Natural killer cell (primary cell): ENCODE data around the gene ZNF263. TPM values are rescaled to one million over a fixed set of nuclear protein-coding genes. Genes with fewer than 3 reads are reported as not detected.
A peak's percentile ranks its signal among the peaks of the same experiment; 100 is the strongest.

Experiments used
- ATAC-seq, 3 donors: fragments of 150-1000 bp in 2 of 3; fragments of 200-7000 bp in 1 of 3; cut with Tn5 transposase; 1 replicate in 1 of 3; 2 replicates in 2 of 3; pipeline ENCODE4 v1.10.0; 2021; ENCODE audit warnings: mild to moderate bottlenecking in 2 of 3, moderate library complexity in 2 of 3
- DNase-seq, 2 donors: peaks; one replicate each; pipeline versions ENCODE4 v3.0.0 to v3.0.0-alpha.2; 2013 to 2021; ENCODE audit warnings: mixed read lengths in 1 of 2
- H3K27ac ChIP-seq: one replicate; pipeline ENCODE4 v1.5.1; 2013; ENCODE audit warnings: mild to moderate bottlenecking, low read length
- H3K27me3 ChIP-seq: one replicate; pipeline ENCODE4 v1.6.1; 2013; ENCODE audit warnings: low read length; ENCODE audit not compliant: control insufficient read depth, insufficient read depth
- H3K36me3 ChIP-seq: one replicate; pipeline ENCODE4 v1.6.1; 2013; ENCODE audit warnings: low read length; ENCODE audit not compliant: control insufficient read depth, insufficient read depth
- H3K4me1 ChIP-seq: one replicate; pipeline ENCODE4 v1.6.1; 2013; ENCODE audit warnings: low read length; ENCODE audit not compliant: control insufficient read depth, insufficient read depth
- H3K4me3 ChIP-seq: one replicate; pipeline ENCODE4 v1.5.1; 2013; ENCODE audit warnings: low read length
- H3K9me3 ChIP-seq: one replicate; pipeline ENCODE4 v1.6.1; 2013; ENCODE audit warnings: low read length; ENCODE audit not compliant: control insufficient read depth, insufficient read depth
- H3K27ac Mint-ChIP-seq, 2 donors: one replicate each; pipeline ENCODE4 v1.8.0; 2022; ENCODE audit warnings: mild to moderate bottlenecking in 2 of 2, mixed read lengths in 2 of 2, moderate library complexity in 1 of 2
- H3K27me3 Mint-ChIP-seq, 2 donors: one replicate each; pipeline ENCODE4 v1.8.0; 2022; ENCODE audit warnings: low read depth in 2 of 2, mixed read lengths in 2 of 2
- H3K36me3 Mint-ChIP-seq: one replicate; pipeline ENCODE4 v1.8.0; 2022; ENCODE audit warnings: mixed read lengths
- H3K4me1 Mint-ChIP-seq, 2 donors: one replicate each; pipeline ENCODE4 v1.8.0; 2022; ENCODE audit warnings: mixed read lengths in 2 of 2
- H3K4me3 Mint-ChIP-seq: one replicate; pipeline ENCODE4 v1.8.0; 2022; ENCODE audit warnings: mild to moderate bottlenecking, moderate library complexity, mixed read lengths
- H3K9me3 Mint-ChIP-seq, 2 donors: one replicate each; pipeline ENCODE4 v1.8.0; 2022; ENCODE audit warnings: mixed read lengths in 2 of 2
- CTCF ChIP-seq: fragments of 200-600 bp; IDR thresholded peaks from one replicate; pipeline ENCODE4 v1.8.0; 2022; ENCODE audit warnings: antibody characterized with exemption
- WGBS: methylation state at CpG from one replicate; pipeline ENCODE4 v1.1.7; 2013; ENCODE audit warnings: missing lambda C conversion rate; ENCODE audit not compliant: insufficient coverage; 5-methylcytosine and 5-hydroxymethylcytosine counted together
- intact Hi-C: fragments of 100-400 bp; cut with micrococcal nuclease; formaldehyde crosslinking; loops from one replicate; pipeline ENCODE4 v1.14.2; 2022
- total RNA-seq, 4 donors: library from RNA; stranded (reverse); fragments of 120-200 nt in 1 of 4; gene quantifications; one replicate each; pipeline versions ENCODE4 v1.2.3 to v1.2.4, GENCODE V29; 2013 to 2022

ZNF263 gene
- 10 to 100 TPM; 25.7 to 38.8 (median 28.1) TPM for total RNA-seq
- 58.1 TPM for total RNA-seq (2013)

DNA sequence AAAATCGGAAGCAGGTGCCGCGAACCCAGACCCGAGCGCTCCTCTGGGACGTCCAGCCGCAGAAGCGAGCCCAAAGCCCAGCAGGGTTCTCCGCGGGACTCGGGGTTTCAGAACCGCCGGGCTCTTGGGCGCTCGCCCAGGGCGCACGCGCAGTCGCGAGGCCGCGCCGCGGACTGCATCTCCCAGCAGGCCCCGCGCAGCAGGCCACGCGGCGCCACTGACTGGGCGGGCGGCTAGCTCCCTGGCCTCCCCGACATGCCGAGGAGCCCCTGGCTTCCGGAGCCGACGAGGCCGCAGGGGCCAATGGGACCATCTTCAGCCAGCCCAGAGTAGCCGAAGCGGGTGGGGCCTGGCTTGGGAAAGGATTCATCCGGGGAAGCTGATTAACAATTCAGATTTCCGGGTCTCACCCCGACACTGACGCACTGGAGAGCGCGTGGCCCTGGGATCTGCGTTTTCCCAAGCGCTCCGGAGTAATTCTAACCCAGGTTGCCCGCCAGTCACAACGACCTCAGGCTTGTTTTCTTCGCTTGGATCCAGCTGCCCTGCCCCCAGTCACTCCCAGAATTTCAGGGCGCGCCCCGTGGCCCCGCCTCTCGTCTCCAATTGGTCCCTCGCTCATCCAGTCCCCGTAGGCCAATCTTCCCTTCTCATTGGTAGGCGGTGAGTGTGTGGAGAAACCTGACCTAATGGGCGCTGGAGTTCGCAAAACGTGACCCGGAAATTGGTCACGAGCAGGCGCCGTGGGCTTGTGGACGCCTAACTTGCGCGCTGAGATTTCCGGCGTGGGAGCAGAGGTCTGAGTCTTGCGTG is at the start of gene ZNF263:
TSS of gene ZNF263 (plus strand) at position 762 of the 813 bp plus-strand sequence. CDS start 328 bp downstream, outside the sequence.
- DNase-seq (peak; percentile 87 to 97), ATAC-seq (peak; percentile 88 to 93 (median 88))
- no peaks in the 10 kb centered on the region for H3K27me3 Mint-ChIP-seq
- intact Hi-C loops = loop anchor here (1.0 kb wide), 5 partner anchors 19 to 174 kb away; partner anchors contain the start of genes TIGD7, ZNF174, ZNF200 and ZNF75A
- H3K36me3 ChIP-seq = peaks cover 12% of the 10 kb centered on the region
- WGBS = under 1% methylated on average over 71 of the region's 72 CpGs
- H3K9me3 Mint-ChIP-seq = no peaks in the 10 kb centered on the region
- TF ChIP-seq CTCF = no peak
- H3K4me1 ChIP-seq = peaks cover 34% of the 10 kb centered on the region
- H3K27ac ChIP-seq = peak within 1 kb of the TSS; percentile 98
- H3K4me1 Mint-ChIP-seq = peaks cover 25 to 32% of the 10 kb centered on the region in 2 donors
- peak within 1 kb of the TSS; percentile 88 for H3K4me3 ChIP-seq
- peak within 1 kb of the TSS; percentile 98 for H3K4me3 Mint-ChIP-seq
- H3K27ac Mint-ChIP-seq = peak within 1 kb of the TSS; percentile 92 to 95
- H3K36me3 Mint-ChIP-seq = peaks cover 7% of the 10 kb centered on the region
- no peaks in the 10 kb centered on the region for H3K9me3 ChIP-seq
- H3K27me3 ChIP-seq = no peaks in the 10 kb centered on the region

GRCh38 chr16:3234543-3234856 is 48.8 kb upstream of the ZNF263 start:
- H3K4me1 ChIP-seq = peaks cover 18% of the 10 kb centered on the region
- DNase-seq (no peak), ATAC-seq (no peak)
- peak overlapping the region; percentile 98 for H3K27ac ChIP-seq
- H3K4me3 ChIP-seq = peak overlapping the region; percentile 97
- H3K9me3 ChIP-seq = peaks cover 3% of the 10 kb centered on the region
- TF ChIP-seq CTCF = no peak
- H3K27me3 ChIP-seq = no peaks in the 10 kb centered on the region
- H3K27me3 Mint-ChIP-seq = no peaks in the 10 kb centered on the region
- H3K36me3 ChIP-seq = peaks cover 34% of the 10 kb centered on the region
- H3K4me3 Mint-ChIP-seq = peak overlapping the region; percentile 92
- peaks cover 29 to 34% of the 10 kb centered on the region in 2 donors for H3K4me1 Mint-ChIP-seq
- peak overlapping the region; percentile 94 for H3K27ac Mint-ChIP-seq
- intact Hi-C loops = no loop called here
- WGBS = under 1% methylated on average over 18 of the region's 18 CpGs
- H3K9me3 Mint-ChIP-seq = peaks cover 0 to 2% of the 10 kb centered on the region in 2 donors
- peaks cover 28% of the 10 kb centered on the region for H3K36me3 Mint-ChIP-seq

DNA sequence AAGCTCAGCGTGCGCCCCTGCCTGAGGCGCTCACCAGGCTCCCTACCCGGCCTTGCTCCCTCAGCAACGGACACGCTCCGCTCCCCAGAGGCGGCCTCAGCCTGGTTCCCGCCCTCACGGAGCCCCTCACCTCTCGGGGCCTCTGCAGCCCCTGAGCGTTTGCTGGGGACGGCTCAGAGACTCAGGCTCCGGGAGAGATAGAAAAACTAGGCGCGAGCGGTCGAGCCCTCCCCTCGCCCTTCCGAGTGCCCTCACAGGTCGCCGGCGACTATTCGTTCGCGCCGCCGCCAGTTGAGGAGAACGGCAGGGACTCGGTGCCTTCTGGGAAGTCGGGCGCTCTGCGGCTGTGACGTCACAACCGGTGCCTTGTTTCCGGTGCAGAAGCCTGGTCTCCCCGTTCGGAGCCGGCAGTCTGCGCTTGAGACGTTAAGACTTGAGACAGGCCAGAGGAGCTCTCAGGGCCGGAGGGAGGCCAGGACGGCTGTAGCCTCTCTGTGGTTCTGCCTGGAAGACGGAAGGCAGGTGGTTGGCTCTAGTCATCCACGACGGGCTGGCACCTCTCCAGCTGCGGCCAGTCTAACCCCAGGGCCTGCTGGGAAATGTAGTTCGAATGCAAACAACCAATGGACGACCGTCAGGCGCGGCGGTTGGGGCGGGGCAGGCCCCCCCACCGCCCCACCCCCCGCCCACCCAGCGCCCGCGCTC is 48.3 kb upstream of the ZNF263 start, which contains the start of gene ZNF200:
TSS of gene ZNF200 (minus strand) at position 302 of the 705 bp plus-strand sequence. CDS start 1,403 bp downstream, outside the sequence.
- peak; percentile 90 to 97 for DNase-seq
- Mint-ChIP-seq H3K36me3 (peaks cover 25% of the 10 kb centered on the region), H3K27ac (peak within 1 kb of the TSS; percentile 94), H3K27me3 (peaks cover 0 to under 1% of the 10 kb centered on the region in 2 donors), H3K4me1 (peaks cover 29 to 34% of the 10 kb centered on the region in 2 donors), H3K9me3 (peaks cover 0 to 1% of the 10 kb centered on the region in 2 donors), H3K4me3 (peak within 1 kb of the TSS; percentile 92)
- Histone ChIP-seq H3K27me3 (no peaks in the 10 kb centered on the region), H3K4me1 (peaks cover 18% of the 10 kb centered on the region), H3K36me3 (peaks cover 32% of the 10 kb centered on the region), H3K27ac (peak within 1 kb of the TSS; percentile 98), H3K4me3 (peak within 1 kb of the TSS; percentile 97), H3K9me3 (peaks cover under 1% of the 10 kb centered on the region)
- WGBS = under 1% methylated on average over 47 of the region's 59 CpGs
- intact Hi-C loops = loop anchor here (1.0 kb wide), 1 partner anchor 48 kb away; the partner anchor contains the start of gene ZNF263
- ATAC-seq = peak; percentile 92 to 95 (median 93)
- TF ChIP-seq CTCF = no peak
